SK-N-SH treated with all-trans-retinoic acid at 6 μM for 48 hours (cell line): ENCODE results near the gene DOK6.

ENCODE experiments used
- ARNTL ChIP-seq: fragments of 450-650 bp; formaldehyde crosslinking; IDR thresholded peaks from 2 replicates; pipeline ENCODE4 v1.5.0; 2020; ENCODE audit warnings: low read depth, mild to moderate bottlenecking, moderate library complexity, borderline replicate concordance
- ESRRG ChIP-seq: fragments of 250-450 bp; sonication (Bioruptor Pico); IDR thresholded peaks from 2 replicates; pipeline ENCODE4 v1.6.1; 2021; ENCODE audit warnings: mild to moderate bottlenecking
- GLIS3 ChIP-seq: fragments of 250-450 bp; sonication (Bioruptor Pico); IDR thresholded peaks from 2 replicates; pipeline ENCODE4 v1.5.0; 2020; ENCODE audit warnings: mild to moderate bottlenecking, moderate library complexity
- OSR1 ChIP-seq: fragments of 250-450 bp; sonication (Bioruptor Pico); IDR thresholded peaks from 2 replicates; pipeline ENCODE4 v1.8.0; 2022; ENCODE audit warnings: moderate library complexity, mild to moderate bottlenecking, inconsistent platforms
- RARB ChIP-seq: fragments of 250-450 bp; sonication (Bioruptor Pico); IDR thresholded peaks from 2 replicates; pipeline ENCODE4 v1.8.0; 2021; ENCODE audit warnings: mild to moderate bottlenecking, moderate library complexity
- ZC3H10 ChIP-seq: fragments of 250-450 bp; sonication (Bioruptor Pico); IDR thresholded peaks from 2 replicates; pipeline ENCODE4 v1.5.1; 2021; ENCODE audit warnings: mild to moderate bottlenecking, moderate library complexity
- ZFP3 ChIP-seq: fragments of 250-450 bp; sonication (Bioruptor Pico); IDR thresholded peaks from 2 replicates; pipeline ENCODE4 v1.5.0; 2020; ENCODE audit warnings: mild to moderate bottlenecking, moderate library complexity
- ZNF565 ChIP-seq: fragments of 450-650 bp; formaldehyde crosslinking; conservative IDR thresholded peaks from 2 replicates; pipeline ENCODE4 v1.5.0; 2020; ENCODE audit warnings: low read depth, mild to moderate bottlenecking, moderate library complexity

GRCh38 chr18:69400253-69400975 lies at the start of gene DOK6:
- no peak for TF ChIP-seq ESRRG (CRISPR knock-in tag)
- TF ChIP-seq OSR1 = no peak
- TF ChIP-seq ZNF565 (CRISPR knock-in tag) = no peak
- no peak for TF ChIP-seq ZC3H10 (CRISPR knock-in tag)
- no peak for TF ChIP-seq RARB (CRISPR knock-in tag)
- TF ChIP-seq ZFP3 (CRISPR knock-in tag) = no peak
- TF ChIP-seq GLIS3 (CRISPR knock-in tag) = no peak
- no peak for TF ChIP-seq ARNTL
